HG03565 (cell line): ENCODE data around the gene RSPRY1.

Source experiments
- ATAC-seq: cut with Tn5 transposase; IDR thresholded peaks from one replicate; pipeline ENCODE4 v1.9.1; 2021; ENCODE audit warnings: mild to moderate bottlenecking, moderate library complexity; ENCODE audit not compliant: unreplicated experiment

The RSPRY1 gene

DNA sequence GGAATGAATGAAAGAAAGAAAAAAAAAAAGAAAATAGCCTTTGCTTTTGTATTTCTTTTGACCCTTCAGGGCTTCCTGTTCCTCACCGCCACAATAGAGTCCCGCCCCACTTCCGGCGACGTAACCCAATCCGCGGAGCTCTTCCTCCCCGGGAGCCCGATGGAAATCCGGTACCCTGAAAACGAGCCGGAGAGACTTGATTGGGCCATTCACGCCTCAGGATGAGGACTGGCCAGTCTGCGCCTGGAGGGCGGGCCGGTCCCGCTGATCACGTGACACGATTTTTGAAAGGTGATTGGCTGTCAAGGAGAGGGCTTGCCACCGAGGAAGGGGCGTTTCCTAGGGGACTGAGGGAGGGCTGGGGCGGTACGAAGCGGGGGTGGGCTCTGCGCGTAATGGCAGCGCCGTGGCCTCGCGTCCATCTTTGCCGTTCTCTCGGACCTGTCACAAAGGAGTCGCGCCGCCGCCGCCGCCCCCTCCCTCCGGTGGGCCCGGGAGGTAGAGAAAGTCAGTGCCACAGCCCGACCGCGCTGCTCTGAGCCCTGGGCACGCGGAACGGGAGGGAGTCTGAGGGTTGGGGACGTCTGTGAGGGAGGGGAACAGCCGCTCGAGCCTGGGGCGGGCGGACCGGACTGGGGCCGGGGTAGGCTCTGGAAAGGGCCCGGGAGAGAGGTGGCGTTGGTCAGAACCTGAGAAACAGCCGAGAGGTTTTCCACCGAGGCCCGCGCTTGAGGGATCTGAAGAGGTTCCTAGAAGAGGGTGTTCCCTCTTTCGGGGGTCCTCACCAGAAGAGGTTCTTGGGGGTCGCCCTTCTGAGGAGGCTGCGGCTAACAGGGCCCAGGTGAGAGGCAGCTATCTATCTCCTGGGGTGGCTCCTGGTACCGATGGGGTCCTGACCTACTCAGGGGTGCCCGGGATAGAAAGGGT lies at the start of gene RSPRY1, which contains the start of gene PSME3IP1:
Gene RSPRY1 (plus strand): TSS at position 385 of the 927 bp plus-strand sequence. CDS start 18,330 bp downstream, outside the sequence.
Gene PSME3IP1 (minus strand): TSS at position 95 of the 927 bp plus-strand sequence. CDS start 12,185 bp downstream, outside the sequence.
- peak; percentile 84 for ATAC-seq

DNA sequence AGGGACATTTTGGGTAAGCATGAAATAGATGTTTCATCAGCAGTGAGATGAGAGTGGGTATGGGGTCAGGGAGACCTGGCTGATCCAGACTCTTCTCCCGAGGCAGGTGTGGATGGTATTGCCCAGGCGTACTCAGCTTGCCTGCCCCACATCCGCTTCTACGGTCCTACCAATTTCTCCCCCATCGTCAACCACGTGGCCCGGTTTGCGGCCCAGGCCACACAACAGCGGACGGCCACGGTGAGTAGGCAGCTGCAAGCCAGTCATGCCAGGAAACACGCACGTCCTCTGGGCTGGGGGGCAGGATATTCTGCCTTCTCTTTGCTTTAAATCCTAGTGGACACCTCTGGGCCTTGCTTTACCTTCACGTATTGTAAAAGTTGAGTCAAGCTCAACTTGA lies 49.1 kb upstream of the RSPRY1 start:
- ATAC-seq = no peak

DNA sequence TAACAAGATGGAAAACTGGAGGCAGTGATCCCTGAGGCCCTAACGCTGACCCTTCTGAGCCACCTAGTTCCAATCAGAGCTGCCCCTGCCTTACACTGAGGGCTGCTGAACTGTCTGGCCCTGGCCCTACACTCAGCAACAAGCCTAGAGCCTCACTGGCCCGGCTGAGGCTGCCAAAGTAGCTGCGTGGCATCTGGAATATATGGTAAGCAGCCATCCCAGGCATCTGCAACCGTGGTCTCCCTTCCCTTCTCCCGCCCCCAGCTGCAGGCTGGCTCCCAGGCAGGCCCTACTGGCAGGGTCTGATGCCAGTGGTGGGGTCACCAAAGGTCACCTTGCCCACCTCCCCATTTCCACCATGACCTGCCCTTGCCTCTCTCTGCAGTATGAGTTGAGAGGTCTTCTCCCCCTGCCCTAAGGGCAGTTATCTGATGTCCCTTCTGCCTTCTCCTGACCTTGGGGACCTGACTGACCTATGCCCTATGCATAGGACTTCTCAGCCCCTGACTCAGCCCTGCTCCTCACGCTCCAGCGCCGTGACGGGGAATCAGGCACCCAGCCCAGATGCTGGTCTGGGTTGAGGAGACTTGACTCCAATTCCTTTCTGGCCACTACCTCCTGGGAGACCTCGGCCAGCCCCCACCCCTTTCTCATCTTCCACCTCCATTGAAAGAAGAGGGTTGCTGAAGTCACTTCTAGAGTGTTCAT lies 48.4 kb upstream of the RSPRY1 start:
- ATAC-seq = no peak

DNA sequence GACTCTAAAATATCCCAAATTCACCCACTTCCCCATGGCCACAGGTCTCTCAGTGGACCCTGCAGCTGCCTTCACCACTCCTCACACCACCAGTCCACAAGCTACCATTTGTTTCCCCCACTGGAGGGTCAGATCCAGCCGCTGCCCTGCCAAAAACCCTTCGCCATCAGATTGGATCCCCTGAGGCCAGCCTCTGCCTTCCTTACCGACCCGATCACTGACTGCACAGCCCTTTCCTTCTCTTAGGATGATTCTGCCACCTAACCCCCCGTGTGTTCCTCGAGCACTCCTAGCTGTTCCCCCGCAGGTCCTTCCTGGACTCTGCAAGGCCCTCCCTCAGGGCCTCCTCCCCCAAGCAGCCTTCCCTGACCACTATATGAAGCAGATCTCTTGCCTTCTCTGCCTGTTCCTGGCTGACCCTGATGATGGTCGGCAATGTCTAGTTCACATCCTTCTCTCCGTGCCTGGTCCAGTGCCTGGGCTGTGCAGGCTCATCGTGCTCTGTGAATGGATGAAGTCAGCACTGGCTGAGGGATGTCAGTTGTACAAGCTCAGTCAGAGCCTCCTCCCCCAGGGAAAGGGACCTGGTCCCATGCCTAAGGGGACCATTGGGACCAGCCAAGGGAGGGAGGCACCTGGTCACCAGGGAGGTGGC lies 47.7 kb upstream of the RSPRY1 start:
- ATAC-seq = no peak

DNA sequence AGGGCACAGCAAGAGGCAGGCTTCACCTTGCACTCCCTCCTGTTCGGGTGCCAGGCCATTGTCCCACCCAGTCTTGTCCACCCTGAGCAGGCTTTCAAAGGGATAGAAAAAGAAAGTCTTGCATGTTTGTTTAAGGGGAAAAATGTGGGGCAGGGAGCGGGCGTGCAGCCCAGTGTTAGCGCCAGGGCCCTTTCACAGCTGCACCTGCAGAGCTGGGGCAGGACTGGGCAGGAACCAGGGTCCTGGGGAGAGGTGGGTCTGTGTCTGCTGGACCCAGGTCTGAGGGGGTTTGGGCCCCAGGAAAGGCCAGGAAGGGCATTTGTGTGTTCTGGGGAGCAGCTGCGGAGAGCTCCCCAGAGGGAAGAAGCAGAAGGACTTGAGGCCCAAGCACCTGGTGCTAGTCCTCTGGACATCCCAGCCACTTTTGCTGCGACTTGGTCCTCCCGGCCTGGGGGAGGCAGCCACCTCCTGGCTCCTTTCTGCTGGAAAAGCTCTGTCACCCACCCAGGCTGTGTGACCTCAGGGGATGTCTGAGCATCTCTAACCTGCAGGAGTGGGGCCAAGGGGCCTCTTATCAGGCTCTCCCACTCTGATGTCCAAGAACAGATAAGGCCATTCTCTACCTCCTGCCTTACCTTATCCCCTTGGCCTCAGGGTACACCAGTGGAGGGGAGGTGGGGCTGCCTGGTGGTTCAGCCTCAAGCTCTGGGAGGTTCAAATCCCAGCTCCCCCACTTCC lies 45.0 kb upstream of the RSPRY1 start:
- no peak for ATAC-seq

DNA sequence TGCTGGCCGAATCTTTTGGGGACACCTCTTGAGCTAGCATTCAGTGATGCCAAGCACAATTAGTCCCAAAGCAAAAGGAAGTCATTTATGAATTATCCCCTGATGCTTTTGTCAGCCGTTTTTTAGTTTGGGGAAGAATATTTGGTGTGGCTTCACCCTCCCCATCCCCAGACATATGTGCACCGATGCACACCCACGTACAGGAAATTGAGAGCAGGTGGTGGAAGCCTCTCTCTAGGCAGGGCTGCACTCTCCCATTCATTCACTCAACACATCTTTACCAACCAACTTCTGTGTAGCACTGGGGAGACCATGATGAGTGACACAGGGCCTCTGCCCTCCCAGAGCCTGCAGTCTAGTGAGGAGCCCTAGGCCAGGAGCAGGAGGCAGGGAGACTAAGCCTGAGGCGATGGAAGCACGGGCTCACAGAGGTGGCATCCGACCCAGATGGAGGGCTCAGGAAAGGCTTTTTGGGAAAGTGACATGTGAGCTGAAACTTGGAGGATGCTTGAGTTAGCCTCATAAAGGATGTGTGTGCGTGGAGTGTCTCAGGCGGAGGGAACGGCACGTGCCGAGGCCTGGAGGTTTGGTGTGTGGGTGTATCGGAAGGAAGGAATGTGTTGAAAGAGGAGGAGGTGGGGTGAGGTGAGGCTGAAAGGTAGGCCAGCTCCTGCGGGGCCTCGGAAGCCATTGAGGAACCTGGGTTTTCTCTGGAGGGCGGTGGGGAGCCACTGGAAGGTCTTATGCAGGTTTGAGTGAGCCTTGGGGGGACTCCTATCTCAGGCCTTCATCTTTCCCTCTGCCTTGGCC lies 44.1 kb upstream of the RSPRY1 start:
- no peak for ATAC-seq

DNA sequence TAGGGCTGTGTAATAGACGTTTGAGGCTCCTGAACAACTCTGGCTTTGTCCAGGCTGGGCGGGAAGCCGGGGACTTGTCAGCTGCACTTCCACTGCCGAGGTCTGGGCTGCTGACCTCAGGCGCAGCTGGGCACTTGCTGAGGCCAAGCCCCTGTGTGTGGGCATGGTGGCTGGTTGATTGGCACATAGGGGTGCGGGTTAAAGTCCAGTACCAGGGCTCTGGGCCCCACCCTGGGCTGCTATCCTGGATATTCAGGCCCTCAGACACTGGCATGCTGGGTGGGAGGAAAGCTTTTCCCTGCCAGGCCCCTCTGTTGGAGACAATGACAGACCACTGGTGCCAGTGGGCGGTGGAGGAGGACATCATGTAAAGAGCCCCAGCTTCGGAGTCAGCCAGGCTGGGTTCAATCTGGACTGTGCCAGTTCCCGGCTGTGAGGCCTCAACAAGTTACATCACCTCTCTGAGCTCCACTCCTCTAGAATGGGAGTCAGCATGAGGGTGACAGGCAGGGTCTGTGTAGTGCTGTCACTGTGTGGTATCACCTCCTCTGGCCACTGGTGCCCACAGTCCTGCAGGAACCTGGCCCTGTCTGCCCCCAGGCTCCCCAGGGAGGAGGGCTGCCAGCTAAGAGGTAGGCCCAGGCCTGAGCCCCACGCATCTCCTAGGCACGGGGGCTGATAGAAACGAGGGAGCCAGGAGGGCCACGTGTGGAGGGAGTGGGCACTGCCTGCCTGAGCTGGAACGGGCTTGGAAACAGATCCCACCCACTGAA lies 42.8 kb upstream of the RSPRY1 start:
- no peak for ATAC-seq

DNA sequence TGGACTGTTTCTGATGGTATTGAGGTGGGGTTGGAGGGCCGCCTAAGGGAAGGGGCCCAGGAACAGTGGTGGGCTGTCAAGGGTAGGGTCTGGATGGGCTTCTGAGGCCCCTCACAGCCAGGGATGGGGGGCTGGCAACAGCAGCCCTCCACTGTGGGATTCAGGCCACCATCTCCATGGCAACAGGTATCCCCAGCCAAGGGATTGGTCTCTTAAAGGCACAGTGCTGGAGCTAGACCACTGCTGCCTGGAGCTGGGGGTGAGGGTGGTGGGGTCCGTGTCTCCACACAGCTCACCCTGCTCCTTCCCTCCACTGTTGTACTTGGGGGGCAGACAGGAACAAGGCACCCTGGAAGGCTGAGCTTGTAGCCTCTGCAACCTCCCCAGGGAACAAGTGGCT lies 42.1 kb upstream of the RSPRY1 start:
- no peak for ATAC-seq

DNA sequence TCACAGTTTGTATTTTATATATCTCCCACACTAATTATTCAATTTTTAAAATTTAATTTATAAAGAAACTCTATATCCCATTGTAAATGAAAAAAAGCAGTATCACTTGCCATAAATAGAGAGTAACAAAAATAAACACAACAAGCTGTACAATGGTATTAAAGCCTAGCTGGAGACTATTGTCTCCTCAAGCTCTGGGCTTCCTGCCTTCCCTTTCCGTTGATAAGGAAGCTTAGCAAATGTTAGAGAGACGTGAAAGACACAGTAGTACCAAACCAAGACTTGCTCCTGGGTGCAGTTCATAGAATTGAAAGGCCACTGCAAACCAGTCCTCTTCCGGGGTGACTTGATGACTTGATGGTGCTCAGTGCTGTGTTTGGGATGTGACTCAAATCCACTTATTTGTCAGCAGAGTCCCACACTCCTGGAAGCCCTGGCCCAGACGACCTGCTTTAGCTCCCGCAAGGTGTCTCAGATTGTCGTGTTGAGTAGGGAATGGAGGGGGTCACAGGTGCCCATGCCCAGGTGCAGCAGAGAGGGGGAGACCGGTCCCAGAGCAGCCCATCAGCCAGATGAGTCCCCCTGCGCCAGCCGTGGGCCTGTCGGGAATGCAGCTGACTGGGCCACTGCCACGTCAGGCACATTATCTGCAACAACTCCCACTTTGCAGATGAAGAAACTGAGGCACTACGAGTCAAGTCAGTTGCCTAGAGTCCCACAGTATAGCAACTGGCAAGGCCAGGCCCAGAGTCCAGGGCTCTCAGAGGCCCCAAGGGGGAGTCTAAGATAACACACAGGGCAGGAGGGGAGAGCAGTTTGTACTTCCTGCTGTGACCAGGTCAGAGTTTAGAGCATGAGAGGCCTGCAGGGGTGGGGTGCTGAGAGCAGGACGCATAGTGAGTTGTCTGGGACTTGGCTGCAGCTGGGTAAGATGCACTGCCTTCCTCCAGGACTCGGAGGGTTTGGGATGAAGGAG lies 40.8 kb upstream of the RSPRY1 start:
- no peak for ATAC-seq

DNA sequence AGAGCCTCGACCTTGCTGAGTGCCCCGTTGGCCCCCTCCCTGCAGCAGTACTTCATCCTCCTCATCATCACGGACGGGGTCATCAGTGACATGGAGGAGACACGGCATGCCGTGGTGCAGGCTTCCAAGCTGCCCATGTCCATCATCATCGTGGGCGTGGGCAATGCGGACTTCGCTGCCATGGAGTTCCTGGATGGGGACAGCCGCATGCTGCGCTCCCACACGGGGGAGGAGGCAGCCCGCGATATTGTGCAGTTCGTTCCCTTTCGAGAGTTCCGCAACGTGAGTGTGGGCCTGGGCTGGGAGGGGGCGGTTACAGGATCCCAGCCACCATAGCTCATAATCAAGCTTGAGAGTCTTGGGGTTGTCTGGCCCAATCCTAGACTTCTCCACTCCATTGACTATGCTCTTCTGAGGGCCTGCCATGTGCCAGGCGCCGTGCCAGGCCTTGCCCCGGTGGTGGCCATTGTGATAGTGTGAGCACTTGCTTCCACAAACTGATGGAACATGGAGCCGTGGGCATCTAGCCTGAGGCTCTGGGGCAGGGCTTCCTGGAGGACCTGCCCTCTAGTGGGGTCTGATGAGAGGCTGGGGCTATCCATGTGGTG lies 40.0 kb upstream of the RSPRY1 start:
- ATAC-seq = no peak

DNA sequence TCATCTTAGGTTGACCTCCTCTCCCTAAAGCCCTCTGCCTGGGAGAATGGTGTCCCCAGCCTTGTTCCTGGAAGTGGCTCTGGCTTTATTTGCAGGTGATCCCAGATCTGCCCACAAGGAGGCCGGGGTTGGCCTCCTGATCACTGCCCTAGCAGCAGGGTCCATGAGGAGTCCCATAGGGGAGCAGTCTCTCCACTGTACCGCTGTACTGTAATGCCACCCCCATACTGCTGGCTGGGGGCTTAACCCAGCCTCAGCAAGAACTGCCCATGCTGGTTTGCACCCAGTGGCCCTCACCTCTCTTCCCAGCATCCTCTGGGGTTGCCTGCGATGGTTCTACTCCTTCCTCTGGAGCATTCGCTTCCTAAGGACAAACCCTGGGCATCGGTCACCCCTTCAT lies 39.4 kb upstream of the RSPRY1 start:
- no peak for ATAC-seq

DNA sequence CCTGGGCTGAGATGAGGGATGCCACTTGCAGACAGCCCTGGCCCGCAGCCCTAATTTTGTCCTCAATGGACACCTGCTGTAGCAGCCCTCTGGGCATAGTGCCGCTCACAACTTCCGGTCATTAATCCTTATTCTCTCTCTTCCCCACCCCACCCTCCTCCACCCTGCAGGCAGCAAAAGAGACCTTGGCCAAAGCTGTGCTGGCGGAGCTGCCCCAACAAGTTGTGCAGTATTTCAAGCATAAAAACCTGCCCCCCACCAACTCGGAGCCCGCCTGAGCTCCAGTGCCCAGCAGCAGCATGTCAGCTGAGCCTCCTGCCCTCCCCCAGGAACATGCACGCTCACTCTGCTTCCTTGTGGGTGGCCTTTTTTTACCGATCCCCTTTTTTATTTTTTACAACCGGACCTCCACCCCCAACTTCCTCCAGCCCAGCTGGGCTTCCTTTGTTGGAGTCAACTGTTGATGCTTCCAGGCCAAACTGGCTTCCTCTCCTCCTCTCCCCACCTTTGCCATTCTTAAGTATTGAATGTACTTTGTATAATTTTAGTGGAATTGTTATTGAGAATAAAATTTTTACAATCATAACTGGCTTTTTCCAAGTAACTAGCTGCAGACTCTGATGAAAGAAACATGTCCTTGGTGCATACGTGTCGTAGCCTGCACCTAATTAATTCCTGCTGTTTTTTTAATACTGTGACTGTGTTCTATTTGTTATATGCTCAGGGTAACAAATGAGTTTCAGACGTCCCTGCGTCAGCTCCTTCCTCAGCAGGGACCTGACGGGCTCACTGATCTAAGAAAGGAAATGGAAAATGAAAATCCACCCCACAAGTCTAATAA lies 38.5 kb upstream of the RSPRY1 start:
- ATAC-seq = no peak

DNA sequence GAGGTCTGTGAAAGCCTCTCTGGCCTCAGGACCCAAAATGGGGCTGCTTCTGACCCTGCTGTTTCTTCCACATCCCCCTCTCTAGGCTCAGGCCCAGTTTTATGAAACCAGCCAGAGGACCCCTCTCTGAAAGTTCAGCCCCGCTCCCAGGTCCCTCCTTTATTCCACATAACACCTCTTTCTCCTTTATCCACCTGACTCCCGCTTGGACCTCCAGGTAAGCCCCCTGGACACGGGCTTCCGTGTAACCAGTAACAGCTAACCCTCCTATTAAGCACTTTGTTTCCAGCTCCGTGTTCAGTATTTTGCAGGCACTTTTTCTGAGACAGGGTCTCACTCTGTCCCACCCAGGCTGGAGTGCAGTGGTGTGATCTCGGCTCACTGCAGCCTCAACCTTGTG lies 37.6 kb upstream of the RSPRY1 start:
- no peak for ATAC-seq

DNA sequence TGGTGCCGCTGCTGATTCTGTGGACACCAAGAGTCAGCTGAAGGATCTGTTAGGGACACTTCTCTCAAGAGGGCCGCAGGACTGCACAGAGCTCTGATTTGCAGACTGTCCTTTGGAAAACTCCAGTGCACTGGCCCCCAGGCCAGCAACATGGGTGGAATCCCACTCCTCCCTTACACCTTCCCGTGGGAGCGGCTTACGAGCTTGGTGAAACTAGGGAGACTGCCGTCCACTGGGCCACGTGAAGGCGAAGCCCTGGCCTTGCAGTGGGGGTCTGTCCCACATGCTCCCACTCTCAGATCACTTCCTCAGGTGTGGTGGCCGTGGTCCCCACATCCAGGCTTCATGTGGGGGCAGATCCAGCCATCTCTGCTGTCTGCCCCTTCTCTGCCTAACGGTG lies 36.7 kb upstream of the RSPRY1 start:
- no peak for ATAC-seq

DNA sequence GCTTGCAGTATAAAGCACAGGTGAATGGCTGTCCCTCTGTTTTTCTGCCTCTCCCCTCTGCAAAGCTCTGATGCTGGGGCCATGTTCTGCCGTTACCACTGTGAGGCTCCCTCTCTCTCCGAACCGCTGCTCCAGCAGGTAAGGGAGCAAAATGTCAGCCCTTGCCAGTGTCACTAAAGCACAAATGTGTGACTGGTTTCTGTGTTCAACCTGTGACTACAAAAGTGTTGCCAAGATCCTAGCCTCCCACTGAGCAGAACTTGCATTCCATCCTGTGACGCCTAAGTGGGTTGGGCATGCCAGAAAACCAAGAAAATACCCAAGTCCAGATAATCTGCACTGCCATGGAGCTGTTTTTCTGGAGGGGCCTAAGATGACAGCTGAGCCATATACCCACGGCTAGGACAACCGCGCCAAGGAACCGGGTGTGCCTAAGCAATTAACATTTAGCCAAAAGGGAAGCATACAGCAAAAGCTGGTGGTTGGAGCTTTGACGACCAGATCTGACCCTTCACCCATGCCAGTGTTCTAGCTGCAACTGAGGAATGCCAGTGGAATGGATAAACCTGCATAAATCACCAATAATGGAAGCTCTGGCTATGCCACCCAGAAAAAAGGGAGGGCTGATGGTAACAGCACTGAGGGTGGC lies 35.3 kb upstream of the RSPRY1 start:
- ATAC-seq = no peak

DNA sequence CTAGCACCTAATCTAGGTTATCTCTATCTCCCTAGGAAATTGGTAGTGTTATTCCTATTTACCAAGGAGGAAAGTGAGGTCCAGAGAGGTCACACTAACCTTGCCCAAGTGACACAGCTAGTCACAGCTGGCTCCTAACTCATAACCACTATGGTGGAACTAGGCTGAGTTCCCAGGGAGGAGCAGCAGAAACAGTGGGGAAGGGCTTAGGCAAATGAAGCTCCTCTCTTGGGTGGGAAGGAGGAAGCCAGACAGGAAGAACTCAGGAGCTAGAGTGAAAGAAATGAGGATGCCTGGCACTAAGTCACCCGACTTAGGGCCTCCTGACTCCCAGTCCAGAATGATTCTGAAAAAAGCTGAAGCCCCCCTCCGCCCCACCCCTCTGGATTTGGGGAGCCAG lies 34.8 kb upstream of the RSPRY1 start:
- no peak for ATAC-seq
